Middle frontal gyrus (tissue), 1 donor: Measurements from ENCODE around the gene UBE3B.

Source experiments
- DNase-seq: peaks from one replicate; pipeline ENCODE4 v3.0.0-alpha.2; 2015; ENCODE audit warnings: low spot score; ENCODE audit errors: extremely low spot score

Gene UBE3B

DNA sequence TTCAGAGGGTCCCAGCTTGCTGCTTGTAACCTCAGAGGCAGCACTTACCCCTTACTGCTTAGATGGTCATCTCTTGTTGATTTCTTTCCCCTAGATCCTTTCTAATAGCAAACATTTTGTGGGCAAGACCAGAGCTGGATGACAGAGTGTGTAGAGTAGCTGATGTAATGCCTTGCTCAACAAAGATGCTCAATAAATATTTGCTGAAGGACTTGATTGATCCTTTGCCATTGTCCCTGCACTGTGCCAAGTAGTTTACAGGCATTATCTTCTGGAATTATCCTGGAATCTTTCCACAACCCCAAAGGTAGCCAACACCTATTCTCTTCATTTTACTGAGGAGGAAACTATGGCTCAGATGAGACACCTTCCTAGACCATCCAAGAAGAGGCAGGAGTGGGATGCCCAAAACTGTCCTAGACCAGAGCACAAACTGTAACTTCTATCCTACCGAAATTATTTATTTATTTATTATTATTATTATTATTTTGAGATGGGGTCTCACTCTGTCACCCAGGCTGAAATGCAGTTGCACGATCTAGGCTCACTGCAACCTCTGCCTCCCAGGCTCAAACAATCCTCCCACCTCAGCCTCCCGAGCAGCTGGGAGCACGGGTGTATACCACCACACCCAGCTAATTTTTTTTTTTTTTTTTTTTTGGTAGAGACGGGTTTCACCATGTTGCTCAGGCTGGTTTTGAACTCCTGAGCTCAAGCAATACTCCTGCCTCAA is 94.5 kb downstream of the UBE3B start:
- no peak for DNase-seq

DNA sequence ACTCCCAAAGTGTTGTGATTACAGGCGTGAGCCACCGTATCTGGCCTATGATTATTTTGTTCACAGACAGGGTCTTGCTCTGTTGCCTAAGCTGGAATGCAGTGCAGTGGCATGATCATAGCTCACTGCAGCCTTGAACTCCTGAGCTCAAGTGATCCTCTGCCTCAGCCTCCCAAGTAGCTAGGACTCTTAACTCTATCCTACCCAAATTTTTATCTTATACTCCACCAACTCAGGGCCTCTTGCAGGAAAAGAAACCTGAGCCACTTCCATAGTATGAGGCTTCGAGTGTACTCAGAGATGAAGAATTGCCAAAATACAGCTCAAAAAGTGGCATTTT is 95.0 kb downstream of the UBE3B start:
- DNase-seq, result no peak

DNA sequence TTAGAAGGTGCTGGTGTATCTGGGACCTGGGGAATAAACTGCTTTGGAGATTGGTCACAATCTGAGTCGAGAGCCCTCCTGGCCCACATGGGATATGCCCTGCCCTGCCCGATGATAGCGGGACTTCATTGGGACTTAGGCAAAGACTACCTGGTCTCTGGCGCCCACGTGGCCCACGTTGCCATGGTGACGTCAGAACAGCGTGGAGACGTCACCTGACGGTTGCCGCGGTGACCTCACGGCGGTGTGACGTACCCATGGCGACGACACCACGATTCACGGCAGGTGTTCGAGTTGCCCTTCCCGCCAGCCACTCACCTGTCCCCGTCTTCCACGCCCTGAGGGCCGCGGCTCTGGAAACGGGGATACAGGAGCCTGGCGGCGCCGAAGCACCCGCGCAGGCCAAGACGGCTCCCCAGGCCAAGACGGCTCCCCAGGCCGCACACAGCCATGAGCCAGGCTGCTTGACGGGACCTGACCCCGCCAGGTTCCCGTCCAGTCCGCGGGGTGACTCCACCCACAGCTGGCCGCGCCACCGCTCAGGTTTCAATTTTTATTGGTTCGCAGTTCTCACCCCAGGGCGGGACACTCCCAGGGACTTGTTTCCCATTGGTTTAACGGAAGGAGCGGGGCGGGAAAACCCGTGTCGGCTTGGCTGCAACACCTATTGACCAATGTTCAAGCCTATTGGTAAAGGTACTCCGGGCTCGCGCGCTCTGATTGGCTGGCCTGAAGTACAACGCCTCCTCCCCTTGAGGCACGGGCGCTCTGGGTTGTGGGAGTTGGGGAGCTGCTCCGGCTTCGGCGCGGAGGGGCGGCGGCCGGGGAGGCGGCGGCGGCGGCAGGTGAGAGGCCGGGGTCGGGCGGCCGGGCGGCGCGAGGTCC is 95.8 kb downstream of the UBE3B start, which contains the start of the genes MMAB and MVK:
TSS of gene MMAB (minus strand) at position 476 of the 885 bp plus-strand sequence. CDS start at position 452, 24 bp downstream.
TSS of gene MVK (plus strand) at position 766 of the 885 bp plus-strand sequence. CDS start 1,029 bp downstream, outside the sequence.
- peak; percentile 96 for DNase-seq

DNA sequence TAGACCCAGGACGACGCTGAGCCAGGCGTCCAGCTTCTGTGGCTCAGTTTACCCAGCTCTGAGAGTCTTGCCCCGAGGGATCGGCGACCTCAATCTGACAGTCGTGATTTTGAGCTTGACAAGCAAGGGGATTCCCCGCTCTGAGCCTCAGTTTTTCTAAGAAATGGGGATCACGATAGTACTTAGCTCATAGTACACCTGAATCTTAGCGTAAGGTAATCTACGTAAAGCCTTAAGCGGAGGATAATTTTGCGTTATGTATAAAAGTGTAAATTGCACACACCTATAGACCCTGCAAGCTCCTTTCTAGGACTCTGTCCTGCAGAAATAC is 96.4 kb downstream of the UBE3B start:
- no peak for DNase-seq

DNA sequence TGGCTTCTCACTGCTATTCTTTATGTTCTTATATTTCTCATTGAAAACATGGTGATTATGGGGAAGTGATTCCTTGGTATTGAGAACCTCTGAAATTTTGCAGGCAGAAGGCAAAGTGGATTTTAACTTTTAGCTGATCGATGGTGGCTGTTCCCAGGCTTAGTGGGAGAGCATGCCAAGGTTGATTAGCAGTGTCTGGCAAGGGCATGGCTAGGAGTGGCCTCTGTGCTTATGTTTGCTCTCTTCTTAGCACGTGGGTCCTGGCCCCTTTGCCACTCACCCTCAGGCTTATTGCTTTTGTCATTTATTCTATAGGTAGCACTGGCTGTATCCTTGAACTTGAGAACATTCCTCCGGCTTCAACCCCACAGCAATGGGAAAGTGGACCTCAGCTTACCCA is 98.2 kb downstream of the UBE3B start:
- DNase-seq, result no peak

DNA sequence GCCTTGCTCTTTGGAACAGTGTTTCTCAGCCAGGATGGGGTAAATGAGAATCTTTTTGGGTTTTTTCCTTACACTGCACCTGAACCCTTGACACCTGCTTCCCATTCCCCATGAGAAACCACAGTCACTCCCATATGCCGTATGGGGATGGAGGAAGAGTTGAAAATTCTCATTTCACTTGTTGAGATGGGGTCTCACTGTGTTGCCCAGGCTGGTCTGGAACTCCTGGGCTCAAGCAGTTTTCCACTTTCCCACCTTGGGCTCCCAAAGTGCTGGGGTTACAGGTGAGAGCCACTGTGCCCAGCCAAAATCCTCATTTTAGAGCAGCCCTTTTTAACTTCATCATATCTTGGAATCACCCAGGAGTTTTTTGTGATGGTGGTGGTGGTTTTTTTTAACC is 99.9 kb downstream of the UBE3B start:
- no peak for DNase-seq

DNA sequence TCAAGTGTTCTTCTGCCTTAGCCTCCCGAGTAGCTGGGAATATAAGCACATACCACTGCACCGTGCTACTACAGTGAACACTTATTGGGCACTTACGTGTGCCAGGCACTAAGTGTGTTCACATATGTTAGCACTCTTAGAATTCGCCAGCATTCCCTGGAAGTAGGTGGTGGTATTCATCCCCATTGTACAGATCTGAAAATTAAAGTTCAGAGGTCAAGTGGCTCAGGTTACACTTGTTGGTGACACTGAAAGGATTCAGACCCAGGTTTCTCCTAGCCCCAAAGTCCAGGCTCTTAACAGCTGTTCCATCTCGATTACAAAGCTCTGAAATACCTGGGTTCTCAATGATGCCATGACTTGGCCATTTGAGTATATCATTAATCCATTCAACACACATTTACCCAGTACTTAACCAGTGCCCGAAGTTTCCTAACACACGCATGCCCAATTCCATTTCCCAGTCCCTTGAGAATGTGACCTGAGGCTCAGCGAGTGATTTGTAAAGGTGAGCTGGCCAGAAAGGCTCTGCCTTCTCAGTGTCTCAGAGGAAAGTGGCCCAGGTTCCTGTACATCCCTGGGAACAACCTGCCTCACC is 101.0 kb downstream of the UBE3B start:
- no peak for DNase-seq

DNA sequence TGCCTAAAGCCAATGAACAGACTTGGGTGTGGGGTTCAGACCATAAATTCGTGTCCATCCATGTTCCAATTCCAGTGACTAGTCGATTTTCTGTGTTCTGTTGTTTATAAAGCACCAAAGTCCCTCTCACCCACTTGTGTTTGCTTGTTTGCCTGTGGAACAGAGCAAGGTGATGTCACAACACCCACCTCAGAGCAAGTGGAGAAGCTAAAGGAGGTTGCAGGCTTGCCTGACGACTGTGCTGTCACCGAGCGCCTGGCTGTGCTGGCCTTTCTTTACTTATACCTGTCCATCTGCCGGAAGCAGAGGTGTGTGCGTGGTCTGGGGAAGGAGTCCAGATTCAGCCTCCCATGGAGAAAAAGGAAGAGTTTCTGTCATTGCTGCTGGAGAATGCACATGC is 102.2 kb downstream of the UBE3B start:
- DNase-seq, result no peak

DNA sequence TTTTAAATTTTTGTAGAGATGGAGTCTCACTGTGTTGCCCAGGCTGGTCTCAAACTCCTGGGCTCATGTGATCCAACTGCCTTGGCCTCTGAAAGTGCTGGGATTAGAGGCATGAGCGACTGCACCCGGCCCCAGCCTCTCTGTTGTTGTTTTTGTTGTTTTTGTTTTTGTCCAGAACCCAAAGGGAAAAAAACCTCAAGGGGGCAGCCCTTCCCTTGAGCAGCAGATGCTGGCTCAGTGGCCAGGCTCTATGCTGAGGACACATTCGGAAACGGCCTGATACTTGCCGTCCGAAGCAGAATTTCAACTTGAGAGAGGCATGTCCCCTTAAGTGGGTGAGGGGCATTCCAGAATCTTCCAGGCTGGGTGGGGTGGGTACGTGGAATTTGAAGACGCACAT is 102.8 kb downstream of the UBE3B start:
- DNase-seq, result no peak

DNA sequence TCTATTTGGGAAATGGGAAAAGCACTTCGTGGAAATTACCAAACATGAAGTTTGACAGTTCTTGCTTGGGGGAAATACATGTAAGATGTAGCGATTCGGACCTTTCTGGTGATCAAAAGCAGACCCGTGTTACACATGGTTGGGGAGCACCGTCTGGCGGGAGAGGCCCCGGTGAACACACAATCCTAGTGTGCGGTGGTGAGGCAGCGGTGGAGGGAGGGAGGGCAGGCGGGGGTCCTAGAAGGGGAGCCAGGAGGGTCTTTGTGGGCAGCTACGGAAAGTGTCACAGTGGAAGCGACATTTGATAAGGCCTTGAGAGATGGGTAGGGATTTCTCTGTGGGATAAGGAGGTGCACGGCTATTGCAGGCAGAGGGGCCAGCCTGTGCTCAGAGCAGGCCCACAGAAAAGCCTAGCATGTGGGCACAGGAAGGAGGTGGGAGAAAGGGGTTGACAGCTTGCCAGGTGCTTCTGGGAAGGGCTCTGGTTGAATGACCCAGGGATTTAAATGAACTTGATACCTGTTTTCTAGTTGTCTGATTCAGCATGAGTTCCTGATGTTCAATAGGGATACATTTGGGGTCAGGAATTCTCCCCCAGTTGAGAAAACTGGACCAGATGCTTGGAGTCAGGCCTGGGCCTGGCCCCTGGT is 103.4 kb downstream of the UBE3B start:
- DNase-seq, result no peak

DNA sequence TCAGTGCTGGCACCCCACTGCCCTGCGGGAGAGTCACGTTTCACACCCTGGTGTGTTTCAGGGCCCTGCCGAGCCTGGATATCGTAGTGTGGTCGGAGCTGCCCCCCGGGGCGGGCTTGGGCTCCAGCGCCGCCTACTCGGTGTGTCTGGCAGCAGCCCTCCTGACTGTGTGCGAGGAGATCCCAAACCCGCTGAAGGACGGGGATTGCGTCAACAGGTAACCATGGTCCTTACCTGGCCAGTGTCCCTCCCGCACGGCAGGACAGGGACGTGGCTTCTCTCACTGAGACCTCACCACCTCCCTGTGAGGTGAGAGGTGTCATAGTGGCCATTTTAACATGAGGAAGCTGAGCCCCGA is 103.9 kb downstream of the UBE3B start:
- DNase-seq, result no peak

DNA sequence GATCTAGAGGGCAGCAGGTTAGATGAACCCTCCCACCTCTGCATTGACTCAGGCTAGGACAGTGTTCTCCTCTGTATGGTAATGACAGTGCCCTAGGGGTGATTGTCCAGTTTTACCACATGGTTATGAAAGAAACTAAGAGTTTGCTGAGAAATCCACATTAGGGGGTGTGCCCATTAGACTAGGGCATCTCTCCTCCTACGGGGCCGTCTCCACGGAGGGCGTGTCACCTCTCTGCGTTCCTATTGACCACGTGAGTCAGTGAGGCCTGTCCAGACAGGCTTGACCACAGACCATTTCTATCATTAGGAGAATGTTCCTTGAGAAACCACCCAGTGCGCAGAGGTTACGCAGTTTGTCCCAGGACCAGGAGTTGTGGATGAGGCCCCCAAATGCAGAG is 104.4 kb downstream of the UBE3B start:
- no peak for DNase-seq

DNA sequence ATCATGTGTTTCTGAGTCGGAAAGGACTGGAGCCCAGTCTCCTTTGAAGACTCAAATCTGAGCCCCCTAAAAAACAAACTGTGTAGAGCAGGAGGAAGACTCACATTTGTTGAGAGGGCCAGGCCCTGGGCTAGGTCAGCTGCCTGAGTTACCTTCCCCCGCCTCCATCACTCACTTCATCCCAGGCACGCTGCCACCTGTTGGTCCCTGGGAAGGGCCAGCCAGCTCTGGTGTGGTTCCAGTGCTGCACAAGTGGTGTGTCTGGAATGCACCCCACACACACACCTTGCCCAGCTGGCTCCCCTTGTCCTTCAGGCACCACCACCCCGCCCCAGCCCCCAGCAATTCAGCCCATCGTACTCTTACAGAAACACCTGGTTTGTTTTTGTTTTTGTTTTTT is 105.2 kb downstream of the UBE3B start:
- DNase-seq, result no peak

DNA sequence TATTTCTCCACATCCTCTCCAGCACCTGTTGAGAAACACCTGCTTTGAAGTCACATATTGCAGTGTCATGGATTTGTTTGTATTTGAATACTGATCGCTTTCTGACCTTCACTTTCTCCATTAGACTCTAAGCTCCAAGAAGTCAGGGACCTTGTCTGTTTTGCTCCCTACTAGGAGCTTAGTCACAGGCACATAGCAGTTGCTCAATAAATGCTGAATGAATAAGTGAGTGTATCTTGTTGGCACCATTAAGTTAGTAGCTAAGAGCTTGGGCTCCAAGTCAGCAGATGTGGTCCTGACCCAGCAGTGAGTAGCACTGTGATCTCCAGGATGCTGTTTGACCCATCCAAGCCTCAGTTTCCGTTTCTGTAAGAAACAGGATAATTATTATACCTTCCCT is 106.3 kb downstream of the UBE3B start:
- DNase-seq, result no peak
